HepG2 (cell line): ENCODE results near the gene NDUFB11. TPM values are rescaled to one million over a fixed set of nuclear protein-coding genes. Genes with fewer than 3 reads are reported as not detected.
A peak's percentile ranks its signal among the peaks of the same experiment; 100 is the strongest.
"Not testable (repeated sequence)": the region's sequence is repeated elsewhere in the genome, so short reads cannot be mapped to it uniquely, and the experiment has no call there.

ENCODE experiments used
- ATAC-seq: fragments of 200-7000 bp; cut with Tn5 transposase; 3 replicates; pipeline ENCODE4 v1.9.1; 2020; ENCODE audit warnings: mild to moderate bottlenecking, moderate library complexity
- BruUV-seq: library from RNA; stranded (reverse); fragments of 400-500 nt; replicated peaks from 2 replicates; lab custom pipeline; 2021; lab: Mats Ljungman, UMichigan
- CTCF ChIA-PET: fragments of 300-600 bp; formaldehyde crosslinking; extraction: SDS; loops from one replicate; lab custom pipeline; 2021; ENCODE audit warnings: low total read pairs, inconsistent platforms, low intra/inter-chr PET ratio; lab: Yijun Ruan, JAX
- POLR2A ChIA-PET: fragments of 350-600 bp; sonication (Branson Sonifier 250); formaldehyde crosslinking; loops from one replicate; lab custom pipeline; 2020; ENCODE audit warnings: antibody characterized with exemption, inconsistent platforms; lab: Yijun Ruan, JAX
- DNase-seq: peaks from one replicate; pipeline ENCODE4 v3.0.0-alpha.2; 2015; ENCODE audit warnings: low spot score
- FAIRE-seq: peaks from 3 replicates; lab custom pipeline; 2011; peaks lifted over from hg19 to GRCh38; lab: Jason Lieb, UNC
- H2AFZ ChIP-seq: one replicate; pipeline ENCODE4 v1.6.1; 2011; ENCODE audit warnings: low read length, inconsistent platforms
- H3K27ac ChIP-seq: fragments of 300-600 bp; 3 replicates; pipeline ENCODE4 v1.8.0; 2011; ENCODE audit warnings: mixed run types, mild to moderate bottlenecking, mixed read lengths, low read length, inconsistent platforms; ENCODE audit not compliant: insufficient read depth; ENCODE audit errors: extremely low read length
- H3K27me3 ChIP-seq, 2 experiments: fragments of 200-600 bp in 1 of 2; 2 replicates in 1 of 2; 3 replicates in 1 of 2; pipeline versions ENCODE4 v1.6.0 to v1.8.0; 2011; ENCODE audit warnings: low read length in 2 of 2, mild to moderate bottlenecking in 2 of 2, moderate library complexity in 2 of 2, inconsistent platforms in 1 of 2; ENCODE audit not compliant: insufficient read depth in 2 of 2, control insufficient read depth in 1 of 2
- H3K36me3 ChIP-seq, 2 experiments: fragments of 200-600 bp in 1 of 2; replicated peaks in 1 of 2; 2 replicates in 1 of 2; 3 replicates in 1 of 2; pipeline versions ENCODE4 v1.5.1 to v1.8.0; 2011; ENCODE audit warnings: low read length in 2 of 2, inconsistent platforms in 1 of 2; ENCODE audit not compliant: insufficient read depth in 2 of 2, control insufficient read depth in 1 of 2
- H3K4me1 ChIP-seq: 2 replicates; pipeline ENCODE4 v1.5.1; 2012; ENCODE audit warnings: low read length, inconsistent platforms; ENCODE audit not compliant: insufficient read depth
- H3K4me2 ChIP-seq: 2 replicates; pipeline ENCODE4 v1.6.0; 2011; ENCODE audit warnings: low read depth, low read length, inconsistent platforms
- H3K4me3 ChIP-seq, 3 experiments: fragments of 200-600 bp in 1 of 3; sonication (generic), shearing (Covaris generic) in 1 of 3; replicated peaks in 1 of 3; 2 replicates each; pipeline ENCODE4 v1.5.1; 2011 to 2016; ENCODE audit warnings: low read length in 3 of 3, inconsistent platforms in 2 of 3, low read depth in 2 of 3, mild to moderate bottlenecking in 2 of 3, control low read depth in 1 of 3, mixed read lengths in 1 of 3; ENCODE audit not compliant: insufficient read depth in 1 of 3
- H3K79me2 ChIP-seq: one replicate; pipeline ENCODE4 v1.6.1; 2011; ENCODE audit warnings: low read length, inconsistent platforms; ENCODE audit not compliant: insufficient read depth
- H3K9ac ChIP-seq: 2 replicates; pipeline ENCODE4 v1.6.0; 2011; ENCODE audit warnings: mild to moderate bottlenecking, low read depth, low read length, inconsistent platforms; ENCODE audit not compliant: insufficient read depth
- H3K9me3 ChIP-seq: 2 replicates; pipeline ENCODE4 v1.5.1; 2012; ENCODE audit warnings: mild to moderate bottlenecking, low read length
- H4K20me1 ChIP-seq: 2 replicates; pipeline ENCODE4 v1.6.0; 2011; ENCODE audit warnings: inconsistent platforms, mild to moderate bottlenecking, low read length, moderate library complexity; ENCODE audit not compliant: insufficient read depth
- FOSL2 ChIP-seq: sonication (generic); formaldehyde crosslinking; IDR thresholded peaks from 2 replicates; pipeline ENCODE4 v1.4.0; 2020; ENCODE audit warnings: missing genetic modification reagents
- PBX3 ChIP-seq: sonication (generic); formaldehyde crosslinking; IDR thresholded peaks from 2 replicates; pipeline ENCODE4 v1.8.1; 2023; ENCODE audit warnings: missing genetic modification reagents, inconsistent platforms, borderline replicate concordance
- POLR2G ChIP-seq: fragments of 200-400 bp; formaldehyde crosslinking; IDR thresholded peaks from 2 replicates; pipeline ENCODE4 v1.6.1; 2018; ENCODE audit warnings: mild to moderate bottlenecking, low read depth, low read length, moderate library complexity
- RARA ChIP-seq: IDR thresholded peaks from 2 replicates; pipeline ENCODE4 v1.6.1; 2016; ENCODE audit warnings: missing genetic modification reagents, missing compliant biosample characterization
- ZNF512 ChIP-seq: sonication (generic); formaldehyde crosslinking; IDR thresholded peaks from 2 replicates; pipeline ENCODE4 v1.4.0; 2020; ENCODE audit warnings: mild to moderate bottlenecking, missing genetic modification reagents
- WGBS: methylation state at CpG from one replicate; pipeline ENCODE4 v1.1.6; 2017; ENCODE audit warnings: low lambda C conversion rate; 5-methylcytosine and 5-hydroxymethylcytosine counted together
- in situ Hi-C: cut with HindIII; loops from 2 replicates; pipeline ENCODE4 v1.10.0; 2017; ENCODE audit warnings: low pct_unique_long_range_greater_than_20kb; ENCODE audit not compliant: extremely low pct_ligation_motif_present
- intact Hi-C: fragments of 100-400 bp; cut with micrococcal nuclease; formaldehyde crosslinking; loops from one replicate; pipeline ENCODE4 v1.10.0; 2022; ENCODE audit not compliant: unreplicated experiment
- polyA plus RNA-seq, 8 experiments: library from polyadenylated mRNA; depleted of rRNA in 3 of 8; stranded (reverse) in 7 of 8; unstranded in 1 of 8; fragments of >200 nt; fragmentation: Illumina TruSeq in 4 of 8; extraction: Trizol in 4 of 8; gene quantifications; 2 replicates each; pipeline versions ENCODE4 v1.2.1 to v1.2.3, GENCODE V29; 2011 to 2016; ENCODE audit warnings: low read depth in 4 of 8, missing spikeins in 1 of 8, mixed read lengths in 1 of 8; ENCODE audit not compliant: insufficient read depth in 1 of 8
- total RNA-seq, 5 experiments: library from RNA; depleted of rRNA; stranded (reverse); fragments of >200 nt; fragmentation: Illumina TruSeq; extraction: Trizol; gene quantifications; 2 replicates each; pipeline ENCODE4 v1.2.3, GENCODE V29; 2016; ENCODE audit warnings: low read depth in 1 of 5

The NDUFB11 gene
- total and polyA plus RNA-seq, 2 of the 13 experiments (the other 11 are each of a cell fraction or from before 2014, with no cell fraction given) = 46.6 to 100 TPM

GRCh38 chrX:47138171-47138570 is 6.3 kb downstream of the NDUFB11 start (continued):
- TF ChIP-seq PBX3 (CRISPR knock-in tag) = no peak
- TF ChIP-seq POLR2G = no peak
- no peak for TF ChIP-seq ZNF512

- H3K27me3 ChIP-seq, H3K9ac ChIP-seq, H3K36me3 ChIP-seq, in situ Hi-C loops, H2AFZ ChIP-seq, H3K4me3 ChIP-seq, H3K79me2 ChIP-seq, FAIRE-seq, H3K9me3 ChIP-seq, H3K27ac ChIP-seq, BruUV-seq, ATAC-seq, CTCF ChIA-PET, H3K4me1 ChIP-seq, DNase-seq, H3K4me2 ChIP-seq, intact Hi-C loops, H4K20me1 ChIP-seq: not testable (repeated sequence)
- TF ChIP-seq RARA (CRISPR knock-in tag) (peak; percentile 59), FOSL2 (CRISPR knock-in tag) (peak; percentile 35; the same call in 1 of the 2 replicates)
- POLR2A ChIA-PET = interaction anchor here (1.9 kb wide), 1 partner anchor 9 kb away, joined by 8 read pairs; the partner anchor contains the start of genes NDUFB11 and RBM10
- WGBS = 100% methylated on average over 4 of the region's 5 CpGs
These were observed 8.9 kb downstream of the NDUFB11 start for GRCh38 chrX:47135650-47136049.
